ENCODE data around the gene VAT1.

The VAT1 gene

DNA sequence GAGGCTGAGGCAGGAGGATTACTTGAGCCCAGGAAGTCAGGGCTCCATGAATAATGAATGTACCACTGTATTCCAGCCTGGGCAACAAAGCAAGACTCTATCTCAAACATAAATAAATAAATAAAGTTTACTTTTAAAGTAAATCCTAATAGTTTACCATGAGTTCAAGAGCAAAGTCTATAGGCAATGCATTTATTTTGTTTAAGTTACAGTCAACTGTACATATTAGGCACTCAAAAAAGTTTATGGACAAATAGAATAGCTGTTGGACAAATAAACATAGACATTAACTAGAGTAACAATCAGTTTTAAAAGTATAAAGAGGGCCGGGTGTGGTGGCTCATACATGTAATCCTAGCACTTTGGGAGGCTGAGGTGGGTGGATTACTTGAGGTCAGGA, 54.3 kb downstream of the VAT1 start:
- no peak for DNase-seq
